Inferior parietal cortex (tissue), 1 donor: Measurements from ENCODE around the gene AMER3.

Source experiments
- DNase-seq: peaks from one replicate; pipeline ENCODE4 v3.0.0-alpha.2; 2016; ENCODE audit errors: extremely low spot score

AMER3 gene

DNA sequence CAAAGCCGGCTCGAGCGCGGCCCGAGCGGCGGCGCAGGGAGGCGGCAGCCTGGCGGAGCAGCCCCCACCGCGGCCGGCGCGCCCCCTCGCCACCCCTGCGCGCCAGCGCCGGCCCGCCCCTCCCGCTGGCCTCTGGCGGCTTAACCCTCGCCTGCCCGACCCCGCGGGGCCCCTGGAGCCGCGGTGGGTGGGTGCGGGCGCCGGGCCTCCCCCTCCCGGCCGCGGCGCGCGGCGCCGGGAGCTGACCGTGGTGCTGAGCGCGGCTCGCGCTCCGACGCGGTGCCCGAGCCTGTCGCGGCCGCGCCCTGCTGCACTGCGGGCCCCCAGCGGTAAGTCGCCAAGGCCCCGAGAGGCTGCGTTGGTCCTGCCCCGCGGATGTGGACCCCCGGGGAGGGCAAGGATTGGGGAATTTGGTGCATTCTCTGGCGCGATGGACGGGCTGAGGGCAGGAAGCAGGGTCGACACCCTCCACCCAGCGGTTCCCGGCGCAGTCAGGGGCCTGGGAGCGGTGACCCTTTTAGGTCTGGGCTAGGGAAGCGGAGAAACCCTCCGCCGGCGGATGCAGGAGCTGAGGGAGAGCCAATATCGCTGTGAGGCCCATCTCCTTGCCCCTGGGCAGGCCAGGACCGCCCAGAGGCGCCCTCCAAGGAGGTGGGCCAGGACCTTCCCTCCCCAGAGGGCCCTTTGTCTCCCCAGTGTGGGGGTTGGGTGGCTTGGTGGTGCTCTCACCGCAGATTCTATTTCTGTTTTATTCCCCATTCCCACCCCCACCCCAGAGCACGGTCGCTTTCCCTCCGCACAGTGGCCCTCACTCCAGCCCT lies 923 bp downstream of the AMER3 start:
- DNase-seq = no peak

DNA sequence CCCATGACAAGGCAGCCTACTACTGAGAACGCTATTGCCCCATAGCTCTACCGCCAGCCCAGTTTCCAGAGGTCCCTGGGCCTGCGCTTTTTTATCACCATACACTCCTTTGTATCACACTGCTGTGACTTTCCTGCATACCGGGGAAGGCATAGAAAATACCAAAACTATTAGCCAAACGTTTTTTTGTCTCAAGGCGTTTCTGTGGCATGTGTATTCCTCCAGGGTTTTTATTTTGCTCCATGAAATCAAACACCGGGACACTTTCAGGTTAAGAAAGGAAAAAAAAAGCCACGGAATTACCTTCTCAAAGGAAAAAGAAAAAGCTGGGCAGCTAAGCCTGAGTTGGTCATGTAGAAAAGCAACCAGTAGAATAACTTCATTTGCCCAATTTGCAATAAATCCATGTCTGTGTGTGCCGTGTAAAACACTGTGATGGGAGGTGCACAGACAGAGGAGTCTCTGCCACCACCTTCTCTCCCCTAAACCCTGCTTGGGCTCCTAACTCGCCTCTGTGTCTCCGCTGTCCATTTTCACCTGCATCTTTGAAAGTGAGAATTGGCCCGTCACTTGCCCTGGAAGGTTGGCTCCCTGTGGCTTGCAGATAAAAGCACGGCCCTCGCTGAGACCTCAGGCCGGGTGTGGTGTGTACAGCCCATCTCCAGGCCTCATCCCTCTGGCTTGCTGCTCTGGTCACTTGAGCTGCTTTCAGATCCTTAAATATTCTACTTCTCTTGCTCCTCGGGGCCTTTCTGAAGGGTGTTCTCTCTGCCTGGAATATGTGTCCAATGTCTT lies 1.7 kb downstream of the AMER3 start:
- no peak for DNase-seq

DNA sequence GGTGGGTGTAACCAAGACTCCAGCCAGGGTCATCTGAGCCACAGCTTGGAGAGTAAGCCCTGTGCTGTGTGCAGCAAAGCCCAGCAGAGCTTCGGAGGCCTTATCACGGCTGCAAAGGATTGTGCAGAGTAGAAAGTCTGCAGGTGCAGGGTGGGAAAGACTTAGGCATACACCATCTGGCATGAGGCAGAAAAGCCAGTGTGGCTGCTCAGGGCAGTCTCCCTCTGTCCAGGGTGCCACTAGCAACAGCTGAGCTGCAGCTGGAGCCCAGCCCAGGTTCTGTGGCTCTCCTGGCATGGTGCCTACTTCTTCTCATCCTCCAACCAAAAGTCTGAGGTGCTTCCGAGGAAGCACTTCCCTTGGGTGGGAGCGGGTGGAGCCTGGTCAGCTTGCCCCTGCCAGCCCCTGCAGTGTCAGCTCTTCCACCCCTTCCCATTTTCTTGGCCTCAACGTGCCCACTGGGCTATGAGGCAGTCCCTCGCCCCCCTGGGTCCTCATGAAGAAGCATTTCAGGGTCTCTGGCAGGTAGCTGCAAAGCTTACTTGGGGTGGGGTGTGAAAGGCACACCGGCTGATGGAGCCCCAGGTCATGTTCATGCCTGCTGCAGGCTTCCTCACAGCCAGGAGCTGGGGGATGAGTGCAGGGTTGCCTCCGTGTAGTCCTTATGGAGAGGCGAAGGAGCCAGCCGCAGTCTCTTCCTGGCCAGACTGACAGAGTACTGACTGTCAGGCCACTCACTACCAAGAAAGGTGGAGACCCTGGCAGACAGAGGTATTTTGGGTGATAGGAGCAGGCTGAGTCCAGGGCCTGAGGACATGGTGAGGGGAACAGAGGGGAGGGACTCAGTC lies 4.8 kb downstream of the AMER3 start:
- DNase-seq = no peak

DNA sequence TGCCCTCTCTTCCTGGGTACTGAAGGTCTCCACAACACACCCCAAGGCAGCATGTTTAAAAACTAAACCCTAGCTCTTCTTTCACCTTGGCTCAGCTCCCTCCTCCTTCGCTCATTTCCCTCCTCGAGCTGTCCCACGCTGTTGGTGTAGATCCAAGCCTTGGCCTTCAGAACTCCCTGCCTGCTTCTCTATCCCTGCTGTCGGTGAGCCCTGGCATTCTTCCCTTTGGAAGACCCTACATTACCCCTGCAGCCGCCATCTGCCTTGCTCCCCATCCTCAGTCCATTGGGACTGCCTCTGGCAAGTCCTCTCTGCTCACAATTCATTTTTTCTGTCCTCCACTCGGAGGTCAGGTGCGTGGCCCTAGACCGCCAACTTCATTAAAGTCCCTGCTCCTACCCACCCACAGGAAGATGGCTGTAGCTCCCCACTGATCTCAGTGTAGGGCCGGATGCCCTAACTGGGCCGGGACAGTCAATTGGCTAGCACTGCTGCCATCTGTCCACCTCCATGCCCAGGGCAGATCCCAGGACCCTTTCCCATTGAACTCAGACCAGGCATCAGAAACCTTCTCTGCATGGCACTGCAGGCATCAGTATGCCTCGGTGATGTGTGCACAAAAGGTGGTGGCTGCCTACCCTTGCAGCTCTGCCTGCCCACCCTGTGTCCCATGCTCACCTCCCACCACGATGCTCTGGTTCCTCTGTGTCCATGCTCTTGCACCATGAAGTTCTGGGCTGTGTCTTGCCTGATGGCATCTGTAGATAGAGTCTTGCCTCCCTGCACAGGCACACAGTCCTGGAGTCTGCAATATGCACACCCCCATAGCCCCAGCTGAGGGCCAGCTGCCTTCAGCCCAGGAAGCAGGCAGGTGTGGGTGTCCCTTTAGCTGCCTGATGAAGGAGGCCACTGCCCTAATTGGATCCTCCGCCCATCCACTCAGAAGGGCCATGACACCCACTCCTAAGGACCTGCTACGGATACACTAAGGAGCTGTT lies 5.7 kb downstream of the AMER3 start:
- DNase-seq = no peak

DNA sequence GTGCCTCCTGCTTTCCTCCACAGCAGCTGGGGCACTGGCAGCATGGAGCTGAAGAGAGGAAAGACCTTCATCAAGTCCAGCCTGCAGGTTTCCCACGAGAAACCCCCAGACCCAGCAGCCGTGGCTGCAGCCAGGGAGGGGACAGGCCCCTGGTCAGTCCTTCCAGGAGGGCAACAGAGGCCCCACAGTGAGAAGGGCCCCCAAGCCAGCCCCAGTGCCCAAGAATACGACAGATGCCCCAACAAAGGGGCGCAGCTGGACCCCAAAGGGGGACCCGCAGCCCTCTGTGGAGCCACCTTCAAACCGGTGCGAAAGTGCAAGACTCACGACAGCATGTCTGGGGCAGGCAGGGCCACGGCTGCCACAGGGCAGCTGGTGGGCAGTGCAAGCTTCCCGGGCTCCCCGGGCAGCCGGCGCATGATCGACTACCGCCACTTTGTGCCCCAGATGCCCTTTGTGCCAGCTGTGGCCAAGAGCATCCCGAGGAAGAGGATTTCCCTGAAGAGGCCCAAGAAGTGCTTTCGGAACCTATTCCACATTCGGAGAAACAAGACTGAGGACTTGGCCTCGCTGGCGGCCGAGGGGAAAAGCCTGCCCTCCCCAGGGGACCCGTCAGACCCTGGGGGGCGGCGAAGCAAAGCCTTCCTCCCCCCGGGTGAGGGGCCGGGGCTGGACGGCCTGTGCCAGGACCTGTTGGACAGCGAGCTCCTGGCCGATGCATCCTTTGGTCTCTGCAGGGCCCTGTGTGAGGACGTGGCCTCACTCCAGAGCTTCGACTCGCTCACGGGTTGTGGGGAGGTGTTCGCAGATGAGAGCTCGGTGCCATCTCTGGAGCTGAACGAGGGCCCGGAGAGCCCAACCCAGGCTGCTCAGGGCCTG lies 6.9 kb downstream of the AMER3 start:
- no peak for DNase-seq

DNA sequence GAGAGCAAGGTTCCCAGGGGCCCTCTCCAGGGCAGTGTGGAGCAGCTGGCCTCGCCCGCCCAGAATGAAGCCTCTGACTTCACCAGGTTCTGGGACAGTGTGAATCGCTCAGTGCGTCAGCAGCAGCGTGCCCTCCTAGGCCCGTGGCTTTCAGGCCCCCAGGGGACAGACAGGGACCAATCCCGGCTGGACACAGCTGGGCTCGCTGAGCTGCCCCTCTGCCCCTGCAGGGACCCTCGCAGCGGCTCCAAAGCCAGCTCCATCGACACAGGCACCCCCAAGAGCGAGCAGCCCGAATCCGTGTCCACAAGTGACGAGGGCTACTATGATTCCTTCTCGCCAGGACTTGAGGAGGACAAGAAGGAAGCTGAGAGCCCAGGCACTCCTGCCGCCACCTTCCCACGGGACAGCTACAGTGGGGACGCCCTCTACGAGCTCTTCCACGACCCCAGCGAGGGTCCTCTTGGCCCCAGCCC lies 7.6 kb downstream of the AMER3 start:
- DNase-seq = no peak

DNA sequence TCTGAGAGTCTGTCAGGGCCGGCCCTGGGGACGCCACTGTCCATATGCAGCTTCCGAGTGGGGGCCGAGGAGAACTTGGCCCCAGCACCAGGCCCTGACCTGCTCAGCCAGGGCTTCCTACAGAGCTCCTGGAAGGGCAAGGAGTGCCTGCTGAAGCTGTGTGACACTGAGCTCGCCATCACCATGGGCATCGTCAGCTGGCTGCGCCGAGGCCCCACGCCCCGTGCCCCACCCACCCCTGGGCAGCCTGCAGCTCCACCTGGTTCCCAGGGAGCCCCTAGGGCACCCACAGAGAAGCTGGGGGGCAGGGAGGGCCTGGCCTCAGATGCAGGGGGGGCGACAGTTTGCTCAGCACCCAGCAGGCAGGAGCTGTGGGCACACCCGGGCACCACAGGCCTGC lies 8.1 kb downstream of the AMER3 start:
- no peak for DNase-seq

DNA sequence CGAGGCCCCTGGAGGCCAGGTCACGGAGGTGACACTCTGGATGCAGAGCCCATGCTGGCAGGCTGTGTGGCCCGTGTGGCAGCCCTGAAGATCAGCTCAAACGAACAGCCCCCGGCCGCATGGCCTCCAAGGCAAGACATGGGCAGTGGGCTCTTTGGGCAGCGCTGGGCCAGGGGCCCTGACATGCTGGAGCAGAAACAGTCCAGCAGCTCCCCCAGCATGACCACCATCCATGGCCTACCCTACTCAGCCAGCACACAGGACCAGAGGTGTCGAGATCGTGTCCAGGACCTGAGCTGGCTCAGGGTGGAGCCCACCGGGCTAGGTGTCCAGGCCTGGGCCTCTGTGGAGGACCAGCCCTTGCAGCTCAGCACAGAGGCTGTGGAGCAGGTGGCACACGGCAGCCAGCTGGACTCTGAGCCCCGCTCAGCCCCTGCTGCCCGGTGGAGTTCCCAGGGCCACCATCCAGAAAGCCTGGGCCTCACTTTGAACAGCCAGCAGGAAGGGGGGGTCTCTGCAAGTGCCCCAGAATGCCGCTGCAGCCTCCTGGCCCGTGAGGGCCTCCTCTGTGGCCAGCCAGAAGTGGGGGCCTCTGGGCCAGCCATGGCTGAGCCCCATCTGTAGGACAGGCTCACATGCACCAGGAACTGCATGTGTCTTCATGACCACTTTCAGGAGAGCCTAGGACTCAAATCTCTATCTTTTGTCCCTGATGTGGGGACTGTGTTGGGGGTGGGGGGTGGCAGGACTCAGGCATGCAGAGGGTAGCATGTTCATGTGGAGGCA lies 8.9 kb downstream of the AMER3 start:
- DNase-seq = no peak

DNA sequence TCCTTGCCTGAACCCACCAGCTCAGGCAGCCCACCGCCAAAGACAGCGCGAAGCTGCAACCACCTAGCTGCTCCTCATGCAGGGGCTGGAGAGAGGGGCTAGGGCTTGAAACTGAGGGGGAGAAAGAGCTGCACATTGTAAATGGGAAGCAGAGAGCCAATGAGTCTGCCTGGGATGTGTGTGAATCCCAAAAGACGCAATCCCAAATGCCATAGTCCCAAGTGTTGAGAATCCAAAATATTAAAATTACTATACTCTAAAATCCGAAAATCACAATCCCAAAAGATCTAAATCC lies 9.4 kb downstream of the AMER3 start:
- no peak for DNase-seq

DNA sequence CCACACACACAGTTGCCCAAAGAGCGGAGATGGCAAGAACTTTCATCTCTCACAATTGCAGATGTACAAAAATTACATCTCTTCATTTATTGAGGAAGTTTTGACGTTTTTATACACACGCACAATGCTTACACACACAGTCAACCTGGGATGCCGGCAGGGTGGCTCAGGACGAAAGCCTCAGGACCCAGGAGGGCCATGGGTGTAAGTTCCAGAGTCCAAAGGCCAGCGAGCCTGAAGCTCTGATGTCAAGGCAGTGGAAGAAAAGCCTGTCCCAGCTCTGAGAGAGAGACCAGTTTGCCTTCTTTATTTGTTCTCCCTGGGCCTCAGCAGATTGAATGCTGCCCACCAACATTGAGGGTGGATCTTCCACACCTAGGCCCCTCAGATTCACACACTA lies 10.1 kb downstream of the AMER3 start:
- no peak for DNase-seq

DNA sequence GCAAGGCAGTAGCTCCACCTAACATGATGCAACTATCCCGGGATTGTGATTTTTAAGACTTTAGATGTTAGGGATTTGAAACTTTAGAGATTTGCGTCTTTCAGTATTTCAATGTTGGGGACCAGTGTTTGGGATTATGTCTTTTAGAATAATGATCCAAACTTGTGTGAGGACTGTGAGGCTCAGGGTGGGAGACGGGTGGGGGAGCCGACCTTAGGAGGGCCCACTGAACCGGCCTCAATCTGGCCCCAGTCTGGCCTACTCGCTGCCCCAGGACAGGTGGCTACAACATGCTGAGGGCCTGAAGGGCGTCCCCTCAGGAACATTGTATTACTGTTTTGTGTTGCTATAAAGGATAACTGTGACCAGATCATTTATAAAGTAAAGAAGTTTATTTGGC lies 10.7 kb downstream of the AMER3 start:
- no peak for DNase-seq

DNA sequence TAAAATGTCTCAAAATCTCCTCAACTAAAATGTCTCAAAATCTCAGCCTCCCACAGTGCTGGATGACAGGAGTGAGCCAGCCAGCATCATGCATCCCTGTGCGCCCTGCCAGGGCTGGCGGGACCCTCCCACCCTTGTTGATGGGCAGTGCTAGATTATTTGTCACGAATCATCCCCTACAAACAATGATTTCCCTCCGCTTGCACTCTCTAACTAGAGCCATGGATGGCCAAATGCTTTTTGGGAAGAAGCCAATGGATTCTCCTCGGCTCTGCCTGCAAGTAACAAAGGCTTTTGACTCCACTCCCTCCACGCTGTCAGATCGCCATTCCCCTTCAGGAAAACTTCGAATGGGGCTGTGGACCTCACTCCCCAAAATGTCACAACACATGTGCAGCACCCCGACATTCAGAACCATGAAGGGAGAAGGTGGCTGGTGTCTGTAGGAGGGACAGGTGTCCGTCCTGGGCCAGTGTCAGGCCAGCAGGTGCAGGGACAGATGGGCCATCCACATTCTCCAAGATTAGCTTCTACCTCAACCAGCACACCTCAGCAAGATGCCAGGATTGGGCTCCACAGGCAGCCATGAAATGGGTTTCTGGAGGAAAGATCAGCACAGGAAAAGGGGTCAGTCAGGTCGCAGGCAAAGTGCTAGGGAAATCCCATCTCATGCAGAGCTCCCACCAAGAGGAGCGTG lies 11.5 kb downstream of the AMER3 start:
- no peak for DNase-seq

DNA sequence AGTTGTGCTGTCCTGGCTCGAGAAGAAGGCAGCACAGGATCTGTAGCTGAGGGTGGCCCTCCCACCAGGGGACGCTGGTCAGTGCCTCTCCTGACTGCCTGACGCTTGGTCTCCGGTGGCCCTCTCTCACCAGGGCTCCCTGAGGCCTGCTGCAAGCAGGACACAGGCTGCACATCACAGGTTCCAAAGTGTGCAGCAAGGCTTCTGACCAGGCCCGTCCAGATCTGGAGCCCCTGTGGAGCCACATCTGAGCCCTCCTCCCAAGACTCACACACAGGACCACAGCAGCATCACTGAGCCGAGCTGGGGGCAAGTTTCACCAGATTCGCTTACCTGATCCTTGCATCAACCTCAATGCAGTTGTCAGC lies 12.1 kb downstream of the AMER3 start:
- no peak for DNase-seq

DNA sequence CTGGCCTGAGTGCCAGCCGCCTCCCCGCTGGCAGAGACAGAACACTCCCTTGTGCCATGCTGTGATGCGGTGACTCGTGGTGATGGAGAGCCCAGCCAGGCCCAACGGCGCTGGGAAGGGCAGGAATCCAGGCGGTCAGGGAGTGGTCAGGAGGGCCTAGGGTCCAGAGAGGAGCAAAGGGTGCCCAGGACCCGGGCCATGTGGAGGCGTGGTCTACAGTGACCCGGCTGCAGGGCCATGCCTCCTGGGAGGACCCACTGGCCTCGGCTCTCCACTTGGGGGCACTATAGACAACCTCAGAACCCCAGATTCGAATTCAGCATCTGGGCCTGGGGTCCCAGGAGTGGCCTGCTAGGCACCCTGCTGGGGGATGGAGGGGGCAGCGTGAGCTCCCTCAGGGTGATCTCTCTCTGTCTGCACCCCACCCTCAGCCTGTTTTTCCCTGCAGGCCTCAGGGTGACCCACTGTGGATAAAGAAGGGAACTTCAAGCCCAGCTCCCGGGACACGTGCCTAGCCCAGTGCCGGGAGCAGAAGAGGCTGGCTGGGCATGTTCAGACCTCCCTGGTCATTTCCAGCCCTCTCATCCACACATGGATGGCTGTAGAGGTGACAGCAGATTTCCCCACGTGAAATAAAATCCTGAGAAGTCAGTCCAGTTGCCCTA lies 13.0 kb downstream of the AMER3 start:
- DNase-seq = no peak

DNA sequence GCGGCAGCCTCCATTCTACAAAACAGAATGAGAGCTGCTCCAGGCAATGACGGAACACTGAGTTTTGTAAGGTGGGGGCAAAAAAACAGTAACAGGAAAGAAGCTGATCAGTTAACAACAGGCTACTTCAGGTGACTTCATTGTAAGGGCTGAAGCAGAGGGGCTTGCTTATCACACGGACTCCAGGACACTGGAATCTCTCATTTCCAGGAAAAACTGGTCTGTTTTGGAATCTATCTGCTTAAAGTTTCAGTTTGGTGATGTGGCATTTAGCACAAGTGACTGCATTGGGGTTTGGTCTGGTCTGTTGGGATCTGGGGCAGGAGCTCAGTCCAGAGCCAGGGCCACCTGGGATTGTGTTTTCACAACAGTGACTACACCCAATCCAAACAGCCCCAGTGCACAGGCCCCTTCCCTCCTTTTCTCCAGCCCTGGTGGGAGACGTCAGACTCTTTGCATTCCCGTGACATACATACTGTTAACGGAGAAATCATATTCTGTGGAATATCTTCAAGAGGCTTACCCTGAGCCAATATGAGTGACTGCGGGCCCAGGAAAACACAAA lies 14.1 kb downstream of the AMER3 start:
- DNase-seq = no peak

DNA sequence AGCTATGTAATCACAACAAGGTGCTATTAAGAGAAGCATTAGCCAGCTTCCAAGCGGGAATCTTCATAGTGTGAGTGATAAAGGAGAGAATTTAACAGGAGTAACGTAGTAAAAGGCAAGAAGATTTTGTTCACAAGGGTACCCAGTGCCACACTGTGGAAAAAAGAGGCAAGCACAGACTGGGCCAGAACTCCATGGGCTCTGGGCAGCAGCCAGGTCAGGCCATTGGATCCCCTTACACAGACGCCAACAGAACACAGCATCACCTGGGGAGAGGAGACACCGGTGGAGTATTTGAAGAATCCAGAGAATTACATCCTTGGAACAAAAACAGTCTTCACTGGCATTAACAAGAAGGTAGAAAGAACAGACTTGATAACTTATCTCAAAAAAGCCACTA lies 21.2 kb downstream of the AMER3 start:
- DNase-seq = no peak

DNA sequence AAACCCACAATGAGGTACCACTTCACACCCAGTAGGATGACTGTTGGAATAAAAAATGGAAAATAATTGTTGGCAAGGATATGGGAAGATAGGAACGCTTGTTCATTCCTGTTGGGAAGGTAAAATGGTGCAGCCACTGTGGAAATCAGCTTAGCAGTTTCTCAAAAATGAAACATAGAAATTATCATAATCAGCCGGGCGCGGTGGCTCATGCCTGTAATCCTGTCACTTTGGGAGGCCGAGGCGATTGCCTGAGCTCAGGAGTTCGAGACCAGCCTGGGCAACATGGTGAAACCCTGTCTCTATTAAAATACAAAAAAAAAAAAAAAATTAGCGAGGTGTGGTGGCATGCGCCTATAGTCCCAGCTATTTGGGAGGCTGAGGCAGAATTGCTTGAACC lies 23.4 kb downstream of the AMER3 start:
- no peak for DNase-seq
